Hippocampal formation (tissue), 2 donors: ENCODE measurements around the gene NGF.

Experiments used
- DNase-seq, 2 donors: peaks; one replicate each; lab custom pipeline; 2025; lab: John Stamatoyannopoulos, UW

Gene NGF

GRCh38 chr1:115283249-115283648, 54.8 kb downstream of the NGF start:
- DNase-seq: no peak

- DNase-seq: no peak
Measured at GRCh38 chr1:115282807-115283208, 55.2 kb downstream of the NGF start.

GRCh38 chr1:115281143-115281542, 56.9 kb downstream of the NGF start:
- no peak for DNase-seq

DNA sequence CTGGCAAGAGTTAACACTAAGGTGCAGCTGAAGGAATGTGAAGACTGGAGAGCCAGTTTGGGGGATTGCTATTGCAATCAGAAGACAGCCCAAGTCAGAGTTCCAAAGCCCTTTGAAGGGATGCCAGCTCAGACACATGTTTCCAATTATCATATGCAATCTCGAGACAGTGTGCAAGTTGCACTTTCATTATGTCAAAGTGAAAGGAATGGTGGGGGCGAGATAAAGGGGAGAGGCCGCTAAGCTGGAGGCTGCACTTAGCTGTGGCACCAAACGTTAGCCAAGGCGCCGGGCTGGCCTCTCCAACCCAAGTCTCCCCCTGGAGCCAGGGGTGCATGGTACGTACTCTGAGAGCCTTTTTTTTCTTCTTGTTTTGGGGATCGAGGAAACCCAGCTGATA, 58.0 kb downstream of the NGF start:
- no peak for DNase-seq

GRCh38 chr1:115278211-115278610, 59.8 kb downstream of the NGF start:
- no peak for DNase-seq

- DNase-seq: no peak
Measured at GRCh38 chr1:115277276-115277675, 60.8 kb downstream of the NGF start.

GRCh38 chr1:115275216-115275615, 62.8 kb downstream of the NGF start:
- no peak for DNase-seq

DNA sequence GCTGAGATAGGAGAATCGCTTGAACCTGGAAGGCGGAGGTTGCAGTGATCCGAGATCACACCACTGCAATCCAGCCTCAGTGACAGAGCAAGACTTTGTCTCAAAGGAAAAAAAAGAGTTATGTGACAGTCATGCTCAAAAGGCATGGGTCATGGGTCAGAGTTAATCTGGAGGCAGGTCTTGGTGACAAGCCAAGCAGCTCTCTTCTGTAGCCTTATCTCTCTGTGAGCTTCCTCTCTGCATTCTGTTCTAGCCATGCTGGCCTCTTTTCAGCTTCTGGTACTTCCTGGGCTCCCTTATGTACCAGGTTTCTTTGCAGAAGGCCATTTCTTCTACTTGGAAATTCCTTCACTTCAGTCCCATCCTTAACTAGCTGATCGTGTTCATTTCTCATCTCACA, 63.6 kb downstream of the NGF start:
- DNase-seq: no peak

DNA sequence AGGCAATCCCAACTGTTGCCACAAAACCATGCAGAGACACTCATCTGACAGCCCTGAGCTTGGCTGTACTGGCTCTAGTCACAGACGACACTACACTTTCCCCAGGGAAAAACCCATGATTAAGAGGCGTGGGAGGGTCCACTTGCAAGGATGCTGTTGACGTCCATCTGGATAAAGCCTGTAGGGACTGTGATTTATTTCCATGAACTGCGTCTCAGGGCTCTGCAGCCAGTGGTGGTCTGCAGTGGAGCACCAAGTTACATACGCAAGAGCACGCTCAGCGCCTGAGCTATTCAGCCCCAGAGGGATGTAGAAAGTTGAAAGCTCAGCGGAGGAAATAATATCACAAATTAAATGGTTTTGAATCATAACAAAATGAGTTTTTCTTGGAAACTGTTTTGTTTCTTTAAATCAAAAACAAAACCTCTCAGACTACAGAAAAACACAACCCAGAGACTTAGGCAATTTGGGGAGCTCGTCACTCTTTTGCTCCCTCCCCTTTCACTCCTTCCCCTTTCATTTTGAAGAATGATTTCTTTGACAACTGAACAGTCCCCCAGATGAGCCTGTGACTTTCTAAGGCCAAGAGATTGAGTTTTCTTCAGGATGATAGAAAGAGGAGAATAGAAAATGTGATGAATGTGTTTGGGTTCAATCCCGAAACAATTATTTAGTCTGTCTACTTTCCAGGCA, 71.2 kb downstream of the NGF start:
- DNase-seq: no peak

- DNase-seq: no peak
Measured at GRCh38 chr1:115265099-115265498, 73.0 kb downstream of the NGF start.

DNA sequence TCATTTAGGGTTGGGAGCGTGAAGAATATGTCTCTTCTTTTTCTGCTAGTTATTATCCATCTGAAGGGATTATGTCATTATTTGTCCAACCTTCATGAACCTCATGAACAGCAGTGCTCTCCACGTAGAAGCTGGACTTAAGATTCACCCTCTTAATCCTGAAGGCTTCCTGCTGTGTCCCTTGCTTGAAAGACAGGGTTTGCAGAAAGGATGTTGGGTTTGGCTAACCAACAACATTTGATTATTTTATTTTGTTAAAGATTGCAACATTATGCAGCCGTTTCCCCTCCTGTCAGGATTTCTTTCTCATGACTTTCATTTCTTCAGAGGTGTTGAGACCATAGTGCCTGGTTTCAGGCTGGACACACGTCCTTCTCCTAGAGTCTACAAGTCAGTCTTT, 75.2 kb downstream of the NGF start:
- no peak for DNase-seq

DNA sequence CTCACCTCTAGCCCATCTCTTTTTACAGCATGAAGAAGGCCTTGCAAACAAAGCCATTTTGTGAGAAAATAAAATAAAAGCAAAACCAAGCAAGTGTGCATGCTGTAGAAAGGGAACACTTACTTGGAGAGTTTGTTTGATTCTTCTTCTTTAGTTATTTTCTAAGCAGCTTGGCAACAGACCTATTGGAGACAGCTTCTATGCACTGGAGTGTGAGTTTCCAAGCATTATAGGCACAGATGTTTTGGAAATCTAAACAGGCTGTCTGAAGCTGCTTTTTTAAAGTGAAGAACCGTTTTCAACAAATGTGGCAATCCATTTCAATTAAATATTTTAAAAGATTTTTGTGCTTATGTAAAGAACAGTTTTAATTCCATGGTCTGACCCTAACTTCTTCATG, 76.6 kb downstream of the NGF start:
- no peak for DNase-seq

DNA sequence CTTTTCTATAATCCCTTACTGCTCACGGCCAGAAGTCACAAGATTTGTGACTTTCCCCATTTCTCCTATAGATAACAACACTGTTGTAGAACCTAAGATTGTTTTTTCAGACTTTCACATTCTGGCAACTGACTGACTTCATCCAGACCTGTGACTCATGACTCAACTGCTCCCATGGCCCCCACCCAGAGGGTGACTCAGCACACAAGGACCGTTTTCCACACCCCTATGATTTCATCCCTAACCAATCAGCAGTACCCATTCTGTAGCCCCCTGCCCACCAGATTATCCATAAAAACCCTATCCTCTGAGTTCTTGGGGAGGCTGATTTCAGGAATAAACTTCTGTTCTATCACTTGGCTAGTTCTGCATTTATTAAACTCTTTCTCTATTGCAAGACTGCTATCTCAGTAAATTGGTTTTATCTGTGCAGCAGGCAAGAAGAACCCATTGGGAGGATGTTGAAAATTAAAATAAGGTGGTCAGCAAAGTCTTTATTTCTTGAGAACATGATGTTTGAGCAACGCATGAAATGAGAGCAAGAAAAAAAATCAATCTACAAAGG, 79.7 kb downstream of the NGF start:
- DNase-seq: no peak

- DNase-seq: no peak
Measured at GRCh38 chr1:115257591-115257990, 80.5 kb downstream of the NGF start.

DNA sequence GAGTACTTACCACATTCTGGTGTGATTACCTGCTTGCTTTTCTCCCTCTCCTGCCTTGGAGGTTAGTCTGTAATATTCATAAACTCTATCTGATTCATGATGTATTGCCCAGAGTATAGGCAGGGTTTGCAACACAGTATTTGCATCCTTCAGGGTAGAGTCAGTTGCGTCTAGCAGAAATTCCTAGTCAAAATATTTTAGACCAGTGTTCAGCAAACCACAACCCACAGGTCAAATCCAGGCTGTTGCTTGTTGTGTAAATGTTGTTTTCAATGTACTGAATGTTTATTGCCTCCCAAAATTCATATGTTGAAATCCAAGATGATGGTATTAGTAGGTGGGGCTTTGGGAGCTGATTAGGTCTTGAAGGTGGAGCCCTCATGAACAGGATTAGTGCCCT, 82.9 kb downstream of the NGF start:
- DNase-seq: no peak

DNA sequence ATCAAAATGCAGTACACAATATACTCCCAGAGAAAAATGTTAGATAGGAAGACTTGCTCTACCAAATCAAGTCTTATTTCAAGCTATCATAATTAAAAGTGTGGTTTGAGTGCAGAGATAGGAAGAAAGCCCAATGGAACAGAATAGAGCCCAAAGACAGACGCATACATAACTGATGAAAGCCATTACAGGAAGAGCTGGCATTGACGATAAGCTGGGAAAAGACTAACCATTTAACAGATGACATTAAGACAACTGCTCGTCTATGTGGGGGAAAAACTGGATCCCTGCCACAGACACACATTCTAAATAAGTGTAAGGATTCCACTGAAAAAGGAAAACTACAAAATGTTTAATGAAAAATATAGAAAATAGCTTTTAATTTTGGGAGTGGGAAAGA, 85.5 kb downstream of the NGF start:
- no peak for DNase-seq

DNA sequence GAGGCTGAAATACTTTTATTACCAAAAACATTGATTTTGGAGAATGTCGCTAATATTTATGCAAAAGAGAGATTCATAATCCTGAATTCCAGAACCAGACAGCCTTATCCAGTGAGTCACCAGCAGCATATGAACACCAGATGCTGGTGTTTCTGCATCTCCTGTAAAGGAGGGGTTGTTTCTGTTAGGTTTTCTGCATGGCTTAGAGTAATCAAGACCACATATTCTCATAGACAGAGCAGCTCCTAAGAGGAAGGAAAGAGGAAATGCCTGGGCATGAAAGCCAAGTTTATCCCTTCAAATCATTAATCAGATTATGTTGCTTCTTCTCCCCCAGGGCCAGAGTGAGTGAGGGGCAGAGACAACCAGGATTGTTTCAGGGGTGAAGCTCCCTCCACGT, 86.2 kb downstream of the NGF start:
- no peak for DNase-seq

DNA sequence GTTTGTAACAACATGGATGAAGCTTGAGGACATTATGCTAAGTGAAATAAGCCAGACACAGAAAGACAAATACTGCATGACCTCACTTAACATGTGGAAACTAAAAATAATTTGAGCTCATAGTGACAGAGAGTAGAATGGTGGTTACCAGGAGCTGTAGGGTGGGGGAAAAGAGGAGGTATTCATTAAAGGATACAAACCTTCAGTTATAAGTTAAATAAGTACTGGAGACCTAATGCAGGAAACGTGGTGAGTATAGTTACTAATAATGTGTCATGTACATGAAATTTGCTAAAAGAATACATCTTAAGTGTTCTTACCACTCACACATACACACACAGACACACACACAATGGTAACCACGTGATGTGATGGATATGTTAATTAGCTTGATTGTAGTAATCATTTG, 86.7 kb downstream of the NGF start:
- no peak for DNase-seq

DNA sequence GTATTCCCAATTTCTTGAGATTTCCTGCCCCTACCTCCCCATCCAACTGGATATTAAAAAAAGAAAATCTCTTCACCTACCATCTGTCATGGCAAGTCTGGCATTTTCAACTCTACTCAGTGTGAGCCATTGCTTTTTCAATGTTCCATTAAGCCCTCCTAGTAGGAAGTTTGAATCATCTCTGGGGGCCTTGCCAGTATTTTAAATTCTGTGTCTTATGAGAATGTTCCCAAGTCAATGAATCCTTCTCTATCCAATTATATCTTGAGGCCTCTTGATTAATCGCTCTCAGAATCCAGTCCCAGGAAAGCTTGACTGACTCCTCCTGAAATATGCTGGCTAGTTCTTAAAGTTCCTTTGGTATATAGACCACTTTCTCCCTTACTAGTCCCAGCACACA, 91.5 kb downstream of the NGF start:
- no peak for DNase-seq

GRCh38 chr1:115245227-115245626, 92.8 kb downstream of the NGF start:
- no peak for DNase-seq

GRCh38 chr1:115242543-115242942, 95.5 kb downstream of the NGF start:
- DNase-seq: no peak

- no peak for DNase-seq
Measured at GRCh38 chr1:115241309-115241708, 96.7 kb downstream of the NGF start.

DNA sequence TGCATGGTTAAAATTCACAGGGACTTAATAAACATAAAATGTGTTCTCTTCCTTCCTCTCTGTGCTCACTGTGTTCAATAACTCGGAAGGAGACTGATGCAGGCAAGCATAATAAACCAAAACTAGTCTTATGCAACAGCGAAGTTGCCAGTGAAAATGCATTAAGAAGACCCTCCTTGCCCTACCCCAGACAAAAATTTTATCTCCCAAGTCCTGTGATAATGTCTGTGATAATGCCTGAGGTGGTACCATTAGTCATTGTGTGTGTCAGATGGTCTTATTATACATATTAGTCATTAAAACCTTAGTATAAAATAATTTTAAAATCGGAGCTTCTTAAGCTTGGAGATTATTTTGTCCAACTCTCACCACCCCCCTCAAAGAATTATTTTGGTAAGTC, 97.8 kb downstream of the NGF start:
- no peak for DNase-seq

DNA sequence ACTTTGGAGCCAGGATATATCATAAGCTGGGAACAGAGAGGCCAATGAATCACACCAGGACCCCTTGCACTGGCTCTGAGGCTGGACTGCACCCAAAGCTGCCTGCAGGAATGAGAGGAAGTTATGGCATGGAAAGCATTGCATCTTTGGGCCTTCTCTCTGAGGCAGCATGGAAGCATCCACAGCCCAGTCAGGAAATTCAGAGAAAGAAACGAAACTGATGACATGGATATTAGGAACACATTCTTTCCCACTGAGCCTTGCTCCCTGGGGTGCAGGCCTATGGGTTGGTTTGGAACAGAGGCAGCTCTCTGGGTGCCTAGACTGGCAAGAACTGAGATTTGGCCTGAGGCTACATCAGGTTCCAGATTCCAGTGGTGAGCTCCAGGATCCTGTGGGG, 98.6 kb downstream of the NGF start:
- DNase-seq: no peak

GRCh38 chr1:115239148-115239422, 99.0 kb downstream of the NGF start:
- DNase-seq: no peak
